ENCODE measurements around the gene IFT88. TPM values are rescaled to one million over a fixed set of nuclear protein-coding genes. Genes with fewer than 3 reads are reported as not detected.
"Not testable (repeated sequence)": the region's sequence is repeated elsewhere in the genome, so short reads cannot be mapped to it uniquely, and the experiment has no call there.

The IFT88 gene
- total RNA-seq, 1 experiment from 2014 or later, result 12.1 TPM

DNA sequence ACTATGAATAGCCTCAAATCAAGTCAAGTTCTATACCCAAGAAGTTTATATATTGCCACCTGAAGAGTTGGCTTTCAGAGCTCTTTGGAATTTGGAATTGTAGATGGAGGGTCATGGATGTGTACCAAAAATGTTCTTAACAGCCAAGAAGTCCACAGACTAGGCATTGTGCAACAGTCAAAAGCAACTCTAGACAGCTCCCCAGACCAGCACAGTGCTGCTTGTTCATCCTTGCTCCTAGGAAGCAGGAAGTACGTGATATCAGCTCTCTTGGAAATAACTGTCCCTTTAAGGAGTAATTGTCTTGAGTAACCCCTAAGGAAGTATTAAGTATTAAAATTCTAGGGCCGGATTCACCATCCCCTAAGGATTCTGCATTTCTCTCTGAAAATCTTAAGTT lies 105.8 kb downstream of the IFT88 start:
- H3K27me3 Mint-ChIP-seq (ENCODE audit: insufficient read depth, unreplicated experiment), result no peaks in the 10 kb centered on the region
- intact Hi-C loops (cut with micrococcal nuclease; ENCODE audit: unreplicated experiment), result no loop called here
- ChIA-PET CTCF (no interaction called here), POLR2A (no interaction called here)
- H3K27ac Mint-ChIP-seq (ENCODE audit: unreplicated experiment), result no peak overlapping the region
- no peak for DNase-seq
- H3K4me3 Mint-ChIP-seq (ENCODE audit: unreplicated experiment), result no peak overlapping the region
- TF ChIP-seq, protein P1, sequence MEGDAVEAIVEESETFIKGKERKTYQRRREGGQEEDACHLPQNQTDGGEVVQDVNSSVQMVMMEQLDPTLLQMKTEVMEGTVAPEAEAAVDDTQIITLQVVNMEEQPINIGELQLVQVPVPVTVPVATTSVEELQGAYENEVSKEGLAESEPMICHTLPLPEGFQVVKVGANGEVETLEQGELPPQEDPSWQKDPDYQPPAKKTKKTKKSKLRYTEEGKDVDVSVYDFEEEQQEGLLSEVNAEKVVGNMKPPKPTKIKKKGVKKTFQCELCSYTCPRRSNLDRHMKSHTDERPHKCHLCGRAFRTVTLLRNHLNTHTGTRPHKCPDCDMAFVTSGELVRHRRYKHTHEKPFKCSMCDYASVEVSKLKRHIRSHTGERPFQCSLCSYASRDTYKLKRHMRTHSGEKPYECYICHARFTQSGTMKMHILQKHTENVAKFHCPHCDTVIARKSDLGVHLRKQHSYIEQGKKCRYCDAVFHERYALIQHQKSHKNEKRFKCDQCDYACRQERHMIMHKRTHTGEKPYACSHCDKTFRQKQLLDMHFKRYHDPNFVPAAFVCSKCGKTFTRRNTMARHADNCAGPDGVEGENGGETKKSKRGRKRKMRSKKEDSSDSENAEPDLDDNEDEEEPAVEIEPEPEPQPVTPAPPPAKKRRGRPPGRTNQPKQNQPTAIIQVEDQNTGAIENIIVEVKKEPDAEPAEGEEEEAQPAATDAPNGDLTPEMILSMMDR (IDR thresholded peaks at IDR 0.05; ENCODE audit: insufficient read depth in 1 of 2, low read depth in 1 of 2, low read length in 1 of 2, severe bottlenecking in 1 of 2, unreplicated experiment in 1 of 2), result no peak
- Histone ChIP-seq H3K4me1 (no peaks in the 10 kb centered on the region), H3K9me3 (no peaks in the 10 kb centered on the region), H3K36me3 (ENCODE audit: control insufficient read depth, insufficient read depth, low read length) (no peaks in the 10 kb centered on the region), H3K4me3 (ENCODE audit: low read depth, low read length) (no peak overlapping the region), H3K27me3 (replicated peaks; ENCODE audit: control insufficient read depth, insufficient read depth, low read length) (no peaks in the 10 kb centered on the region)
- no TSS peak for BruUV-seq (replicated peaks)
- no peaks in the 10 kb centered on the region for H3K4me1 Mint-ChIP-seq (ENCODE audit: low read depth, unreplicated experiment)
- no peaks in the 10 kb centered on the region for H3K36me3 Mint-ChIP-seq (ENCODE audit: insufficient read depth, unreplicated experiment)
- H3K9me3 Mint-ChIP-seq (ENCODE audit: unreplicated experiment), result no peaks in the 10 kb centered on the region

DNA sequence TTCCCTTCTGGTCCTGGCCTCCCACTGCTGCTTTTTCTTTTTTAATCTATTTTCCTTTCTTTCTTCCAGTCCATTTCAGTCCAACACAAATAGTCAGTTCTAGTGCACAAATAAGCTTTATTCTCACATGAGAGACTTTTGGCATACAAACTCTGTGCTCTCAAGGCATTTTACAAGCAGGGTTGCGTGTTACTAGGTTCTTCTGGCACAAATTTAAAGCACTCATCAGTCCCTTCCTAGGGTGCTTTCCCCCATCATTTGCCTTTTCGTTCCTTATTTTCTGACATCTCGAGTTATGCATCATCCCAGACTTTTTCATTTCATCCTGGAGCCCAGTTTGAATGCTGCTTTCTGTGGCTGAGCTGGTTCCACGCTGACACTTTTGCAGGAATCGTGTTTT lies 106.8 kb downstream of the IFT88 start:
- no peaks in the 10 kb centered on the region for H3K4me1 Mint-ChIP-seq (ENCODE audit: low read depth, unreplicated experiment)
- no peaks in the 10 kb centered on the region for H3K36me3 Mint-ChIP-seq (ENCODE audit: insufficient read depth, unreplicated experiment)
- H3K27ac Mint-ChIP-seq (ENCODE audit: unreplicated experiment), result no peak overlapping the region
- no peak overlapping the region for H3K4me3 Mint-ChIP-seq (ENCODE audit: unreplicated experiment)
- TF ChIP-seq, protein P1 (IDR thresholded peaks at IDR 0.05; ENCODE audit: insufficient read depth in 1 of 2, low read depth in 1 of 2, low read length in 1 of 2, severe bottlenecking in 1 of 2, unreplicated experiment in 1 of 2), result no peak
- Histone ChIP-seq H3K27me3 (replicated peaks; ENCODE audit: control insufficient read depth, insufficient read depth, low read length) (no peaks in the 10 kb centered on the region), H3K4me1 (no peaks in the 10 kb centered on the region), H3K4me3 (ENCODE audit: low read depth, low read length) (no peak overlapping the region), H3K36me3 (ENCODE audit: control insufficient read depth, insufficient read depth, low read length) (no peaks in the 10 kb centered on the region), H3K9me3 (no peaks in the 10 kb centered on the region)
- DNase-seq, result no peak
- intact Hi-C loops (cut with micrococcal nuclease; ENCODE audit: unreplicated experiment), result no loop called here
- H3K27me3 Mint-ChIP-seq (ENCODE audit: insufficient read depth, unreplicated experiment), result no peaks in the 10 kb centered on the region
- ChIA-PET POLR2A (no interaction called here), CTCF (no interaction called here)
- BruUV-seq (replicated peaks), result no TSS peak
- H3K9me3 Mint-ChIP-seq (ENCODE audit: unreplicated experiment), result no peaks in the 10 kb centered on the region

DNA sequence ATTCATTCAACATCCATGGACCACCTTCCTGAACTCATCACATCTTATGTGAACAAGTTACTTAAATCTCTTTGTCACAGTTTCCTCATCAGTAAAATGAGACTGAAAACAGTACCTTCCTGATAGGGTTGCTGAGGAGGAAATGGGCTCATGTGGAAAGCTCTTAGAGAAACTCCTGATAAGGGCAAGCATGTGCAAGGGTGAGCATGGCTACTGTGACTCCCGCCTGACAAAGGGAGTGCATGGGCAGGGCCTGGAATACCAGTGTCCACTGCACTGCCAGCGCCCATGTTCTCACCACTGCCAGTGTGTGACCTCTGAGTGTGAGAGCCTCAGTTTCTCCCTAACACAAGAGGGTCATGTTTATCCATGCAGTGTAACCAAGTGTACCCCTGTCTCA lies 109.3 kb downstream of the IFT88 start:
- Mint-ChIP-seq H3K27me3 (ENCODE audit: insufficient read depth, unreplicated experiment) (no peaks in the 10 kb centered on the region), H3K36me3 (ENCODE audit: insufficient read depth, unreplicated experiment) (no peaks in the 10 kb centered on the region), H3K4me3 (ENCODE audit: unreplicated experiment) (no peak overlapping the region), H3K4me1 (ENCODE audit: low read depth, unreplicated experiment) (no peaks in the 10 kb centered on the region), H3K9me3 (ENCODE audit: unreplicated experiment) (no peaks in the 10 kb centered on the region), H3K27ac (ENCODE audit: unreplicated experiment) (no peak overlapping the region)
- Histone ChIP-seq H3K4me3 (ENCODE audit: low read depth, low read length) (no peak overlapping the region), H3K36me3 (ENCODE audit: control insufficient read depth, insufficient read depth, low read length) (no peaks in the 10 kb centered on the region), H3K4me1 (no peaks in the 10 kb centered on the region), H3K27me3 (replicated peaks; ENCODE audit: control insufficient read depth, insufficient read depth, low read length) (no peaks in the 10 kb centered on the region), H3K9me3 (no peaks in the 10 kb centered on the region)
- no TSS peak for BruUV-seq (replicated peaks)
- TF ChIP-seq, protein P1 (IDR thresholded peaks at IDR 0.05; ENCODE audit: insufficient read depth in 1 of 2, low read depth in 1 of 2, low read length in 1 of 2, severe bottlenecking in 1 of 2, unreplicated experiment in 1 of 2), result no peak
- intact Hi-C loops (cut with micrococcal nuclease; ENCODE audit: unreplicated experiment), result no loop called here
- CTCF ChIA-PET, result no interaction called here
- POLR2A ChIA-PET, result no interaction called here
- DNase-seq, result no peak

DNA sequence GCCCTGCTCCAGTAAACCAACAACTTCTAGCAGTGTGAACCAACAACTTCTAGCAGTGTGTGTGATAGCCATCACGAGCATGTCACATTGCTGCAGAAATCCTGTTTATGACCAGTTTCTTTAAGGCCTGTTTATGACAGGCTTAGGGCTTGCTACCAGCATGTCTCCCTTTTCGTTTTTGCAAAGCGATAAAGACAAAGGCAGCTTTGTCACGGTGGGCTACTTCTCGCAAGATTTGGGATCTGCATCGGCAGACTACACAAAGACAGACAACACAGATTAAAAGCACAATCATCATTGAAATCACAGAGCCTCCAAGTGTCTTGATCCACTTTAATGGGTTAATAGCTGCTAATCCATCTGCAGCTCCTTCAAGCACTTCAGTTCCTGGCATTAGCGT lies 111.6 kb downstream of the IFT88 start:
- H3K4me1 ChIP-seq; CTCF ChIA-PET; DNase-seq; intact Hi-C loops (cut with micrococcal nuclease; ENCODE audit: unreplicated experiment); BruUV-seq (replicated peaks); H3K9me3 ChIP-seq; H3K27me3 ChIP-seq (replicated peaks; ENCODE audit: control insufficient read depth, insufficient read depth, low read length); H3K36me3 ChIP-seq (ENCODE audit: control insufficient read depth, insufficient read depth, low read length); H3K27me3 Mint-ChIP-seq (ENCODE audit: insufficient read depth, unreplicated experiment); POLR2A ChIA-PET; H3K9me3 Mint-ChIP-seq (ENCODE audit: unreplicated experiment); H3K4me3 Mint-ChIP-seq (ENCODE audit: unreplicated experiment); H3K4me3 ChIP-seq (ENCODE audit: low read depth, low read length); H3K4me1 Mint-ChIP-seq (ENCODE audit: low read depth, unreplicated experiment); H3K27ac Mint-ChIP-seq (ENCODE audit: unreplicated experiment); H3K36me3 Mint-ChIP-seq (ENCODE audit: insufficient read depth, unreplicated experiment): not testable (repeated sequence)

Measured in Caco-2 (cell line).